Spleen (tissue), 7 donors: ENCODE measurements around the gene TKFC.

ENCODE experiments used
- POLR2AphosphoS5 ChIP-seq, 3 donors: sonication (generic); formaldehyde crosslinking; IDR thresholded peaks; one replicate each; pipeline ENCODE4 v1.5.1; 2017; ENCODE audit warnings: antibody characterized with exemption in 3 of 3
- TF ChIP-seq, protein P1 (sequence below), 11 experiments: fragments of 200-600 bp in 7 of 11; fragments of 450-650 bp in 4 of 11; sonication (generic) in 4 of 11; IDR thresholded peaks in 8 of 11; conservative IDR thresholded peaks in 3 of 11; 1 replicate in 7 of 11; 2 replicates in 4 of 11; pipeline versions ENCODE4 v1.4.0 to v1.8.0; 2016 to 2021; ENCODE audit warnings: antibody characterized with exemption in 11 of 11, inconsistent platforms in 4 of 11, mild to moderate bottlenecking in 1 of 11
- donor health status: DM: no; HTN: no; CAD: no; lungs with moderate emphysema.
- donor health status: DM: no; HTN: no; CAD: no.
- donor health status: DM: no; HTN: no; CAD: no.

GRCh38 chr11:61297341-61297740 is 35.7 kb upstream of the TKFC start:
- no peak for TF ChIP-seq POLR2AphosphoS5 (IDR thresholded peaks at IDR 0.05)
- TF ChIP-seq, protein P1, sequence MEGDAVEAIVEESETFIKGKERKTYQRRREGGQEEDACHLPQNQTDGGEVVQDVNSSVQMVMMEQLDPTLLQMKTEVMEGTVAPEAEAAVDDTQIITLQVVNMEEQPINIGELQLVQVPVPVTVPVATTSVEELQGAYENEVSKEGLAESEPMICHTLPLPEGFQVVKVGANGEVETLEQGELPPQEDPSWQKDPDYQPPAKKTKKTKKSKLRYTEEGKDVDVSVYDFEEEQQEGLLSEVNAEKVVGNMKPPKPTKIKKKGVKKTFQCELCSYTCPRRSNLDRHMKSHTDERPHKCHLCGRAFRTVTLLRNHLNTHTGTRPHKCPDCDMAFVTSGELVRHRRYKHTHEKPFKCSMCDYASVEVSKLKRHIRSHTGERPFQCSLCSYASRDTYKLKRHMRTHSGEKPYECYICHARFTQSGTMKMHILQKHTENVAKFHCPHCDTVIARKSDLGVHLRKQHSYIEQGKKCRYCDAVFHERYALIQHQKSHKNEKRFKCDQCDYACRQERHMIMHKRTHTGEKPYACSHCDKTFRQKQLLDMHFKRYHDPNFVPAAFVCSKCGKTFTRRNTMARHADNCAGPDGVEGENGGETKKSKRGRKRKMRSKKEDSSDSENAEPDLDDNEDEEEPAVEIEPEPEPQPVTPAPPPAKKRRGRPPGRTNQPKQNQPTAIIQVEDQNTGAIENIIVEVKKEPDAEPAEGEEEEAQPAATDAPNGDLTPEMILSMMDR (IDR thresholded peaks at IDR 0.05 in 8 of 11, conservative IDR thresholded peaks at IDR 0.05 in 3 of 11), result no peak
